Measurements from ENCODE around the gene TMBIM1.
"Not testable (repeated sequence)": the region's sequence is repeated elsewhere in the genome, so short reads cannot be mapped to it uniquely, and the experiment has no call there.

The TMBIM1 gene

GRCh38 chr2:218312267-218312756 lies 20.0 kb upstream of the TMBIM1 start:
- Histone ChIP-seq H3K23ac (ENCODE audit: low read length in 2 of 2) (no peak overlapping the region), H3K4me1 (ENCODE audit: control insufficient read depth, insufficient read depth, low read depth, low read length) (no peaks in the 10 kb centered on the region), H3K4me2 (ENCODE audit: low read length, poor library complexity, severe bottlenecking) (no peak overlapping the region), H2BK15ac (ENCODE audit: low read depth, poor library complexity, severe bottlenecking) (no peak overlapping the region), H2AFZ (ENCODE audit: low read depth, low read length) (no peak overlapping the region), H3K18ac (ENCODE audit: low read depth in 1 of 2, low read length in 2 of 2) (no peak overlapping the region), H2AK5ac (ENCODE audit: low read length, severe bottlenecking) (no peak overlapping the region), H3K9me3 (ENCODE audit: control insufficient read depth, low read length) (no peaks in the 10 kb centered on the region), H3K9ac (ENCODE audit: low read length) (no peak overlapping the region), H2BK120ac (ENCODE audit: low read depth, low read length) (no peak overlapping the region), H2BK12ac (ENCODE audit: low read length in 2 of 2) (no peak overlapping the region), H2BK5ac (ENCODE audit: low read depth, low read length, poor library complexity, severe bottlenecking) (no peak overlapping the region), H3K79me1 (replicated peaks; ENCODE audit: low read length, poor library complexity, severe bottlenecking) (no peaks in the 10 kb centered on the region), H3K36me3 (ENCODE audit: control insufficient read depth in 1 of 2, insufficient read depth in 2 of 2, low read depth in 1 of 2, low read length in 2 of 2) (no peaks in the 10 kb centered on the region), H3K27ac (ENCODE audit: low read length, poor library complexity, severe bottlenecking) (no peak overlapping the region), H4K8ac (ENCODE audit: low read length) (no peak overlapping the region), H3K4me3 (ENCODE audit: insufficient read depth in 1 of 2, low read depth in 1 of 2, low read length in 2 of 2) (no peak overlapping the region), H3K27me3 (ENCODE audit: control insufficient read depth in 1 of 2, insufficient read depth in 1 of 2, low read length in 2 of 2) (peaks cover 4 to 11% of the 10 kb centered on the region in 2 experiments), H4K91ac (ENCODE audit: low read length) (no peak overlapping the region), H3K14ac (ENCODE audit: low read length in 2 of 2) (no peak overlapping the region), H3K4ac (ENCODE audit: low read depth in 1 of 2, low read length in 2 of 2) (no peak overlapping the region)
- no peak for DNase-seq
- 67% methylated on average over 1 of the region's 2 CpGs for WGBS

- not testable (repeated sequence) for H3K14ac ChIP-seq (ENCODE audit: low read length in 2 of 2); H3K9me3 ChIP-seq (ENCODE audit: control insufficient read depth, low read length); H2BK15ac ChIP-seq (ENCODE audit: low read depth, poor library complexity, severe bottlenecking); H2BK5ac ChIP-seq (ENCODE audit: low read depth, low read length, poor library complexity, severe bottlenecking); H3K79me1 ChIP-seq (replicated peaks; ENCODE audit: low read length, poor library complexity, severe bottlenecking); H4K8ac ChIP-seq (ENCODE audit: low read length); H4K91ac ChIP-seq (ENCODE audit: low read length); H3K9ac ChIP-seq (ENCODE audit: low read length); H2AK5ac ChIP-seq (ENCODE audit: low read length, severe bottlenecking); H3K4me2 ChIP-seq (ENCODE audit: low read length, poor library complexity, severe bottlenecking); H3K4me1 ChIP-seq (ENCODE audit: control insufficient read depth, insufficient read depth, low read depth, low read length); DNase-seq; H3K27ac ChIP-seq (ENCODE audit: low read length, poor library complexity, severe bottlenecking); H3K23ac ChIP-seq (ENCODE audit: low read length in 2 of 2); H3K4ac ChIP-seq (ENCODE audit: low read depth in 1 of 2, low read length in 2 of 2); H3K4me3 ChIP-seq (ENCODE audit: insufficient read depth in 1 of 2, low read depth in 1 of 2, low read length in 2 of 2); H2BK120ac ChIP-seq (ENCODE audit: low read depth, low read length); H3K36me3 ChIP-seq (ENCODE audit: control insufficient read depth in 1 of 2, insufficient read depth in 2 of 2, low read depth in 1 of 2, low read length in 2 of 2); H2AFZ ChIP-seq (ENCODE audit: low read depth, low read length)
- Histone ChIP-seq H3K18ac (ENCODE audit: low read depth in 1 of 2, low read length in 2 of 2) (peak overlapping the region in 1 of 2 experiments; percentile 40), H3K27me3 (ENCODE audit: control insufficient read depth in 1 of 2, insufficient read depth in 1 of 2, low read length in 2 of 2) (peaks cover 5 to 11% of the 10 kb centered on the region in 2 experiments), H2BK12ac (ENCODE audit: low read length in 2 of 2) (peak overlapping the region in 1 of 2 experiments; percentile 10)
- 55% methylated on average over 8 of the region's 11 CpGs for WGBS
These were observed 19.4 kb upstream of the TMBIM1 start for GRCh38 chr2:218311541-218312266.

- 86% methylated on average over 9 of the region's 11 CpGs for WGBS
- H4K8ac ChIP-seq (ENCODE audit: low read length) = no peak overlapping the region
- no peak overlapping the region for H2AFZ ChIP-seq (ENCODE audit: low read depth, low read length)
- no peaks in the 10 kb centered on the region for H3K4me1 ChIP-seq (ENCODE audit: control insufficient read depth, insufficient read depth, low read depth, low read length)
- H2BK12ac ChIP-seq (ENCODE audit: low read length in 2 of 2) = no peak overlapping the region
- H3K23ac ChIP-seq (ENCODE audit: low read length in 2 of 2) = no peak overlapping the region
- no peaks in the 10 kb centered on the region for H3K9me3 ChIP-seq (ENCODE audit: control insufficient read depth, low read length)
- no peak overlapping the region for H3K4me3 ChIP-seq (ENCODE audit: insufficient read depth in 1 of 2, low read depth in 1 of 2, low read length in 2 of 2)
- no peak overlapping the region for H2BK120ac ChIP-seq (ENCODE audit: low read depth, low read length)
- H3K9ac ChIP-seq (ENCODE audit: low read length) = no peak overlapping the region
- H3K4ac ChIP-seq (ENCODE audit: low read depth in 1 of 2, low read length in 2 of 2) = no peak overlapping the region
- no peak overlapping the region for H3K18ac ChIP-seq (ENCODE audit: low read depth in 1 of 2, low read length in 2 of 2)
- no peak overlapping the region for H4K91ac ChIP-seq (ENCODE audit: low read length)
- no peak overlapping the region for H2BK15ac ChIP-seq (ENCODE audit: low read depth, poor library complexity, severe bottlenecking)
- H3K36me3 ChIP-seq (ENCODE audit: control insufficient read depth in 1 of 2, insufficient read depth in 2 of 2, low read depth in 1 of 2, low read length in 2 of 2) = no peaks in the 10 kb centered on the region
- no peak for DNase-seq
- no peak overlapping the region for H2AK5ac ChIP-seq (ENCODE audit: low read length, severe bottlenecking)
- H3K4me2 ChIP-seq (ENCODE audit: low read length, poor library complexity, severe bottlenecking) = no peak overlapping the region
- H3K27me3 ChIP-seq (ENCODE audit: control insufficient read depth in 1 of 2, insufficient read depth in 1 of 2, low read length in 2 of 2) = peaks cover 5 to 16% of the 10 kb centered on the region in 2 experiments
- no peak overlapping the region for H3K27ac ChIP-seq (ENCODE audit: low read length, poor library complexity, severe bottlenecking)
- no peak overlapping the region for H3K14ac ChIP-seq (ENCODE audit: low read length in 2 of 2)
- H2BK5ac ChIP-seq (ENCODE audit: low read depth, low read length, poor library complexity, severe bottlenecking) = no peak overlapping the region
- no peaks in the 10 kb centered on the region for H3K79me1 ChIP-seq (replicated peaks; ENCODE audit: low read length, poor library complexity, severe bottlenecking)
These were observed 18.7 kb upstream of the TMBIM1 start for GRCh38 chr2:218310853-218311540.

GRCh38 chr2:218307415-218308090 lies 15.2 kb upstream of the TMBIM1 start:
- no peak for DNase-seq
- H3K4me3 ChIP-seq (ENCODE audit: insufficient read depth in 1 of 2, low read depth in 1 of 2, low read length in 2 of 2) = no peak overlapping the region
- H3K4me2 ChIP-seq (ENCODE audit: low read length, poor library complexity, severe bottlenecking) = no peak overlapping the region
- H4K8ac ChIP-seq (ENCODE audit: low read length) = no peak overlapping the region
- peaks cover 5 to 22% of the 10 kb centered on the region in 2 experiments for H3K27me3 ChIP-seq (ENCODE audit: control insufficient read depth in 1 of 2, insufficient read depth in 1 of 2, low read length in 2 of 2)
- WGBS = 91% methylated on average over 5 of the region's 6 CpGs
- H4K91ac ChIP-seq (ENCODE audit: low read length) = no peak overlapping the region
- H3K36me3 ChIP-seq (ENCODE audit: control insufficient read depth in 1 of 2, insufficient read depth in 2 of 2, low read depth in 1 of 2, low read length in 2 of 2) = no peaks in the 10 kb centered on the region
- no peak overlapping the region for H3K4ac ChIP-seq (ENCODE audit: low read depth in 1 of 2, low read length in 2 of 2)
- no peak overlapping the region for H3K9ac ChIP-seq (ENCODE audit: low read length)
- H2AFZ ChIP-seq (ENCODE audit: low read depth, low read length) = no peak overlapping the region
- no peak overlapping the region for H3K18ac ChIP-seq (ENCODE audit: low read depth in 1 of 2, low read length in 2 of 2)
- no peaks in the 10 kb centered on the region for H3K79me1 ChIP-seq (replicated peaks; ENCODE audit: low read length, poor library complexity, severe bottlenecking)
- H2BK120ac ChIP-seq (ENCODE audit: low read depth, low read length) = no peak overlapping the region
- no peak overlapping the region for H2BK12ac ChIP-seq (ENCODE audit: low read length in 2 of 2)
- no peak overlapping the region for H3K27ac ChIP-seq (ENCODE audit: low read length, poor library complexity, severe bottlenecking)
- H3K14ac ChIP-seq (ENCODE audit: low read length in 2 of 2) = no peak overlapping the region
- no peak overlapping the region for H2BK5ac ChIP-seq (ENCODE audit: low read depth, low read length, poor library complexity, severe bottlenecking)
- H3K23ac ChIP-seq (ENCODE audit: low read length in 2 of 2) = no peak overlapping the region
- H3K9me3 ChIP-seq (ENCODE audit: control insufficient read depth, low read length) = no peaks in the 10 kb centered on the region
- no peak overlapping the region for H2BK15ac ChIP-seq (ENCODE audit: low read depth, poor library complexity, severe bottlenecking)
- H2AK5ac ChIP-seq (ENCODE audit: low read length, severe bottlenecking) = no peak overlapping the region
- H3K4me1 ChIP-seq (ENCODE audit: control insufficient read depth, insufficient read depth, low read depth, low read length) = no peaks in the 10 kb centered on the region

Data from mesenchymal stem cell (in vitro differentiated cells and primary cell).